GM18507 (cell line): ENCODE results near the gene HMCN1.
"Not testable (repeated sequence)": the region's sequence is repeated elsewhere in the genome, so short reads cannot be mapped to it uniquely, and the experiment has no call there.

Experiments used
- DNase-seq: peaks from one replicate; pipeline ENCODE4 v3.0.0; 2011; ENCODE audit warnings: low read depth; ENCODE audit not compliant: insufficient read length; ENCODE audit errors: extremely low spot score
- FAIRE-seq: peaks from 2 replicates; lab custom pipeline; 2011; peaks lifted over from hg19 to GRCh38; lab: Jason Lieb, UNC

Gene HMCN1

GRCh38 chr1:185792040-185792439, 57.8 kb downstream of the HMCN1 start:
- FAIRE-seq (no peak), DNase-seq (no peak)

DNA sequence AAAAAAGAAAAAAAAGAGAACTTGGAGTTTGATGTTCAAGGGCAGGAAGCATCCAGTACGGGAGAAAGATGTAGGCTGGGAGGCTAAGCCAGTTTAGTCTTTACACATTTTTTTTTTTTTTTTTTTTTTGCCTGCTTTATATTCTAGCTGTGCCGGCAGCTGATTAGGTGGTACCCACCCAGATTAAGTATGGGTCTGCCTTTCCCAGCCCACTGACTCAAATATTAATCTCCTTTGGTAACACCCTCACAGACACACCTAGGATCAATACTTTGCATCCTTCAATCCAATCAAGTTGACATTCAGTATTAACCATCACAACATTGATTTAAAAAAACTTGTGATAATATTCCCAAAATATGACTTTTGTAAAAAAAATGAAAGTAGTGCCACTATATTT, 60.3 kb downstream of the HMCN1 start:
- not testable (repeated sequence) for DNase-seq, FAIRE-seq

DNA sequence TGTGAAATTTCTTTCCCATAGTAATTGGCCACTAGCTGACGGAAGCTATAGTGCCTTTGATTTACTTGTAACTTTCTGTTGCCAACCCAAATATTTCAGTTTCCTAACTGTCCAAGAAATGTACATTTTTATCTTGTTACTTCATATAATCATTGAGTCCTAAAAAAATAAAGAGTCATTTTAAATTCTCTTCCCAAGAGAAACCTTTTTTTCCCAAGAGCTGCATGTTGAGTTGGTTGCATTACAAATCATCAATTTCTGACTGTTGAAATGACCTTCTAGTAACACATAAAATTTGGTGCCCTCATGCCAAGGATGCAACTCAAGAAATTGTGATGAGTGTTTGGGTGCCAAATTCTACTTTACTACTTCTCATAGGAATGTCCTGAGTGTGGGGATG, 61.0 kb downstream of the HMCN1 start:
- DNase-seq (no peak), FAIRE-seq (no peak)

GRCh38 chr1:185798505-185798904, 64.3 kb downstream of the HMCN1 start:
- DNase-seq: no peak
- no peak for FAIRE-seq

- FAIRE-seq (no peak), DNase-seq (no peak)
Measured at GRCh38 chr1:185803241-185803640, 69.0 kb downstream of the HMCN1 start.

GRCh38 chr1:185804206-185804605, 70.0 kb downstream of the HMCN1 start:
- no peak for DNase-seq
- no peak for FAIRE-seq

GRCh38 chr1:185804608-185805007, 70.4 kb downstream of the HMCN1 start:
- DNase-seq: no peak
- FAIRE-seq: no peak

GRCh38 chr1:185807275-185807674, 73.1 kb downstream of the HMCN1 start:
- DNase-seq (no peak), FAIRE-seq (no peak)

DNA sequence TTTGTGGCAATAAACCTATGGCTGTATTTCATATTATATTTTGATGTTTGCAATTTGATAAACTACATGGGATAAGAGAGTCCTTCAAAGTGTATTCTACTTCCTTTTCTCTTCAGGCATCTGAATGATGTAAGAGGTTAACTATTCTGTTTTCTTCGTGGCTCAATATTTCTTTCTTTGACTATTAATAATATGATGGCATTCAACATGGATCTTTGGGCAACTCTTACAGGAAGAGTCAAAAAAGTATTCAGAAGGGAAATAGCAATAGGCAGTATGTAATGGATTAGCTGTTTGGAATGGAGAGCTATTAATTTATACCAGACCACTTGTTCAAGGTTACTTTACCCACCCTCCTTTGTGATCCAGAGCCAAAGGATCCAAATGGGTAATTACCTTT, 74.4 kb downstream of the HMCN1 start:
- no peak for FAIRE-seq

GRCh38 chr1:185811073-185811709, 77.0 kb downstream of the HMCN1 start:
- DNase-seq: no peak
- no peak for FAIRE-seq

More for the DNA sequence above, 74.4 kb downstream of the HMCN1 start:
- no peak for DNase-seq

GRCh38 chr1:185812934-185813333, 78.7 kb downstream of the HMCN1 start:
- no peak for DNase-seq
- FAIRE-seq: no peak

- FAIRE-seq (no peak), DNase-seq (no peak)
Measured at GRCh38 chr1:185813401-185813979, 79.3 kb downstream of the HMCN1 start.

- FAIRE-seq: no peak
- no peak for DNase-seq
Measured at GRCh38 chr1:185816460-185816859, 82.3 kb downstream of the HMCN1 start.

DNA sequence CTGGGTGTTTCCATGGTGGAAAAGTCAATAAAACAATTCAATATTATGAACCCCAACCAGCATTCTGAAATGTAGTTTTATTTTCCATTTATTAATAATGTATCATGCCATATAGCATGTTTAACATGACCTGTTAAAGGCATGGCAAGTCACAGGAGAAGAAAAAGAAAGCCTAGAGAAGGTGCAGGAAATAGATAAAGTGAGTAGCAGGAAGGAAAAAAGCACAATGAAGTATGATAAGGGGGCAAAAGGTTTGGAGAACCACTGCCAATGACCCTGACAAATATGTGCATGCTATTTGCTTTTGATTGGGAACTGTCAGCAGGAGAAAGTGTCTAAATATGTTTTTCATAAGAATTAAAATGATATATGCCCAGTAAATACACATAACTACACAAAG, 85.6 kb downstream of the HMCN1 start:
- DNase-seq (no peak), FAIRE-seq (no peak)

DNA sequence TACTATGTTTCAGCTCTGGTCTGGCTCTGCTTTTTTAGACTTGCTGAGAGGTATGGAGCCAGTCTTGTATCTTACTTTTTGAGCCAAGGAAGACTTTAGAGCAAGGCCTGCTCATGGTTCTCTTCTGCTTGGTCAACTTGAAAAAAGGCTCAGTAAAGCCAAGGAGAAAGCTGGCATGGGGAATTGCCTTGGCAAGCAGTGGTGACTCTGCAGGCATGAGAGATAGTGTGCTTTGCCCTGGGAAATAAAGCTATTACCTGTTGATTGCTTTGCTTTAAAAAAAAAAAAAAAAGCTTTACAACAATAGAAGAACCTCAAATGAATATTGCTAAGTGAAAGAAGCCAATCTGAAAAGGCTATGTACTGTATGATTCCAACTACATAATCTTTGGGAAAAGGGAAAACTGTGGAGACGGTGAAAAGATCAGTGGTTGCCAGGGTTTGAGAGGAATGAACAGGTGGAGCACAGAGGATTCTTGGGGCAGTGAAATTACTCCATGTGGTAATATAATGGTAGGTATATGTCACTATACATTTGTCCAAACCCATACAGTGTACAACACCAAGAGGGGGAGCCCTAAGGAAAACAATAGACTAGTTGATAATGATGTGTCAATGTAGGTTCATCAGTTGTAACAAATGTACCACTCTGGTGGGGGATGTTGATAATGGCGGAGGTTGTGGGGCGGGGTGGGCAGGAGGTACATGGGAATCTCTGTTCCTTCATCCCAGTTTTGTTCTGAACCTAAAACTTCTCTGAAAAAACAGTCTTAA, 87.6 kb downstream of the HMCN1 start:
- DNase-seq: no peak
- FAIRE-seq: no peak

DNA sequence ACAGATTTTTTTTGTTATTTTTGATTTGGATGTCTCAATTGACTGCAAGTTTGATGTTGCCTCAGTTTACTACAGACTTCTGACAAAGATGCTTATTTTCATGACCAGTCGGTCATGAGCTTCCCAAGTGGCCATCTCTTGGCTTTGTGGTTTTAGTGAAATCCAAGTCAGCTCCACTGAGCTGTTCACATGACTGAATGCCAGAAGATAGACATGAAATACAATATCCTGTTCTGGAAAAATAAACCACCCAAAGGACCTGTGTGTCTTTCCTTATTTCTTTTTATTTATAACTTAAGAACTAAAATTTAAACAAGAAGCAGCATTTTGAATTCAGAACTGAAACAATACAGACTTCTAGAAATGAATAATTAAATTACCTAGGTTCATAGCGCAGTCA, 89.3 kb downstream of the HMCN1 start:
- FAIRE-seq (no peak), DNase-seq (no peak)

DNA sequence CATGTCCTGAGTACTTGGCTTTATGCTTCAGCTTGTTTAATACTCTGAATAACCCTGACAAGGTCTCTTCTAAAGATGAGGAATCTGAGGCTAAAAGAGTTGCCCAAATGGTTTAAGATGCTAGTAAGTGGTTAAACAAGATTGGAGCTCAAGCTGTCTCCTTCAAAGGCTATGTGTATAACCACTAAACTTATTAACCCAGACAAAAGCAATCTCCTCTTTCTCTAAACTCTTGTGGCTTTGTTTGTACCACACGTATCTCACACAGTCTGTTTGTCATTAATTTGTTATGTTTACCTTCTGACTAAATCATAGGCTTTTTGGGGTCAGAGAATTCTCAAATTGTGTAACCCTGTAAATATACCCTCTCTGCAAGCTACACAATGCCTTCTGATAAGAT, 89.9 kb downstream of the HMCN1 start:
- FAIRE-seq: no peak

DNA sequence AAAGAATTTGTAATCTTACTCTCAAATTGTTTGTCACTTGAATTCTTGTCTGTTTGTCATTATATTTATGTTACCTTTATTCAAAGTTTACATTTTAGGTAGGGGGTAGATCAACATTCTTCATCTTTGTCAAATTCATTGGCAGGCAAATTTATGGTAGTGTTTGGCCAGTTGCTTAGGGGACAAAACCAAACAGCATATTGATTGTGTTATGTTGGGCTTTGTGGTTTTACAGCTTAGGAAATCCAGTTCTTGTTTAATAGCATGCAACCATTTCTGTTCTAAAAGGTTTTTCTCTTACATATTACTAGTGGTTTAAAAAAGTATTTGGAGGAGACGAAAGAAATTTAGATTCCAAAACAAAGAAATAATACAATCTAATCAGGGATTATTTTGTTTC, 91.4 kb downstream of the HMCN1 start:
- DNase-seq (no peak), FAIRE-seq (no peak)

More for the DNA sequence above, 89.9 kb downstream of the HMCN1 start:
- no peak for DNase-seq

GRCh38 chr1:185834371-185834905, 100.2 kb downstream of the HMCN1 start:
- FAIRE-seq (no peak), DNase-seq (no peak)

DNA sequence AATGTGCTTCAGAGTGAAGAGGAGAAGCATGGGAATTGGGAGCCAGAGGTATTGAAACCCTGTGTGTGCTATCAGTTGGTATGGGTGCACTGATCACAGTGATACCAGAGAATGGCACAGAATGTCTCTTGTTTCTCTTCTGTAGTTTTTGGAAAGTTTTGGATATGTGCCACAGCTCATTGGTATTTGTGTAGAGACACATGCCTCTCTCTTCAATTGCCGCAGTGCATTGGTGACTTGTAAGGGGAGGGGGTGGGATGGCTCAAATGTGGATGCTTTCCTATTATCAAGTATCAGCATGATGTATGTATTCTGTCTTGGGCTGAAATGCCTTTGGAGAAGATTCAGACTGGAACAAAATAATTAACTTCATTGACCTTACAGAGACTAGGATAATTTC, 101.0 kb downstream of the HMCN1 start:
- FAIRE-seq (no peak), DNase-seq (no peak)

DNA sequence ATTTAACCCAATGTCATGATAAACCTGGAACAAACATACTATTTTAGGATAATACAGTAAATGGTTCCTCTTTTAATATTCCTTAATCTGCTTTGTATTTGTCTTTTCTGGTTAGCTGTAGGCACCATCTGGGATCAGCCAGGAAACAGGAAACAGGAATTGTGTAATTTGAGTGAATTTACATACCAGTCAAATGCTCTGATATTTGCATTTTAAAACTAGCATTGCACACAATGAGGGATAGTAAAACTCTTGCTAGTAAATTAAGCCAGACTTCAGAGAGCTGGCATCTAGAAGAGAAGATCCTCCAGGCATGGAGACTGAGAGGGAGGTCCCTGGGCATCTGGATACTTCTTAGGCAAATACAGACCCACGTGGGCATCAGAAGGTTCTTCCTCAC, 103.5 kb downstream of the HMCN1 start:
- DNase-seq (no peak), FAIRE-seq (no peak)
